ENCODE measurements around the gene TMTC1. TPM values are rescaled to one million over a fixed set of nuclear protein-coding genes. Genes with fewer than 3 reads are reported as not detected.

Gene TMTC1
- total RNA-seq, 1 experiment from 2014 or later: 109 TPM

- intact Hi-C loops (cut with micrococcal nuclease): no loop called here
These were observed 75.9 kb downstream of the TMTC1 start for GRCh38 chr12:29707846-29708245.

GRCh38 chr12:29706311-29706710 lies 77.4 kb downstream of the TMTC1 start:
- Mint-ChIP-seq H3K9me3 (ENCODE audit: unreplicated experiment) (no peaks in the 10 kb centered on the region), H3K4me3 (ENCODE audit: unreplicated experiment) (no peak overlapping the region), H3K27ac (ENCODE audit: low read depth, unreplicated experiment) (no peak overlapping the region), H3K4me1 (ENCODE audit: insufficient read depth, unreplicated experiment) (peaks cover 48% of the 10 kb centered on the region), H3K36me3 (ENCODE audit: insufficient read depth, unreplicated experiment) (peaks cover 88% of the 10 kb centered on the region), H3K27me3 (ENCODE audit: insufficient read depth, unreplicated experiment) (no peaks in the 10 kb centered on the region)
- ChIA-PET POLR2A (interaction anchor here (0.7 to 1.2 kb wide), 3 partner anchors 13 to 1724 kb away, joined by 3 read pairs; no protein-coding TSS in a partner anchor), CTCF (interaction anchor here (0.8 kb wide), 1 partner anchor 14 kb away, joined by 4 read pairs; no protein-coding TSS in a partner anchor)
- TF ChIP-seq CTCF (IDR thresholded peaks at IDR 0.05; ENCODE audit: unreplicated experiment): no peak
- no peak for DNase-seq (ENCODE audit: unreplicated experiment)
- intact Hi-C loops (cut with micrococcal nuclease): no loop called here
- no TSS peak for BruUV-seq (replicated peaks)

More at GRCh38 chr12:29707846-29708245, 75.9 kb downstream of the TMTC1 start:
- Mint-ChIP-seq H3K27me3 (ENCODE audit: insufficient read depth, unreplicated experiment) (no peaks in the 10 kb centered on the region), H3K9me3 (ENCODE audit: unreplicated experiment) (no peaks in the 10 kb centered on the region), H3K27ac (ENCODE audit: low read depth, unreplicated experiment) (peak overlapping the region; percentile 73), H3K36me3 (ENCODE audit: insufficient read depth, unreplicated experiment) (peaks cover 85% of the 10 kb centered on the region), H3K4me1 (ENCODE audit: insufficient read depth, unreplicated experiment) (peaks cover 60% of the 10 kb centered on the region), H3K4me3 (ENCODE audit: unreplicated experiment) (no peak overlapping the region)
- no TSS peak for BruUV-seq (replicated peaks)
- TF ChIP-seq CTCF (IDR thresholded peaks at IDR 0.05; ENCODE audit: unreplicated experiment): no peak
- ChIA-PET CTCF (no interaction called here), POLR2A (interaction anchor here (0.7 kb wide), 1 partner anchor 1053 kb away, joined by 4 read pairs; no protein-coding TSS in a partner anchor)
- DNase-seq (ENCODE audit: unreplicated experiment): peak; percentile 79

- POLR2A ChIA-PET: interaction anchor here (0.5 to 1.4 kb wide), 3 partner anchors 21 to 245 kb away, joined by 3 to 4 read pairs (median 4); no protein-coding TSS in a partner anchor
- Mint-ChIP-seq H3K27me3 (ENCODE audit: insufficient read depth, unreplicated experiment) (no peaks in the 10 kb centered on the region), H3K9me3 (ENCODE audit: unreplicated experiment) (no peaks in the 10 kb centered on the region), H3K4me1 (ENCODE audit: insufficient read depth, unreplicated experiment) (peaks cover 31% of the 10 kb centered on the region), H3K36me3 (ENCODE audit: insufficient read depth, unreplicated experiment) (peaks cover 96% of the 10 kb centered on the region), H3K27ac (ENCODE audit: low read depth, unreplicated experiment) (peak overlapping the region; percentile 37), H3K4me3 (ENCODE audit: unreplicated experiment) (no peak overlapping the region)
- DNase-seq (ENCODE audit: unreplicated experiment): no peak
- no TSS peak for BruUV-seq (replicated peaks)
- CTCF ChIA-PET: interaction anchor here (0.7 kb wide), 1 partner anchor 1848 kb away, joined by 4 read pairs; no protein-coding TSS in a partner anchor
- no peak for TF ChIP-seq CTCF (IDR thresholded peaks at IDR 0.05; ENCODE audit: unreplicated experiment)
- intact Hi-C loops (cut with micrococcal nuclease): no loop called here
These were observed 80.2 kb downstream of the TMTC1 start for GRCh38 chr12:29703528-29703927.

- Mint-ChIP-seq H3K27ac (ENCODE audit: low read depth, unreplicated experiment) (peak overlapping the region; percentile 37), H3K4me1 (ENCODE audit: insufficient read depth, unreplicated experiment) (peaks cover 31% of the 10 kb centered on the region), H3K36me3 (ENCODE audit: insufficient read depth, unreplicated experiment) (peaks cover 97% of the 10 kb centered on the region), H3K27me3 (ENCODE audit: insufficient read depth, unreplicated experiment) (no peaks in the 10 kb centered on the region), H3K4me3 (ENCODE audit: unreplicated experiment) (no peak overlapping the region), H3K9me3 (ENCODE audit: unreplicated experiment) (no peaks in the 10 kb centered on the region)
- intact Hi-C loops (cut with micrococcal nuclease): no loop called here
- no TSS peak for BruUV-seq (replicated peaks)
- no peak for TF ChIP-seq CTCF (IDR thresholded peaks at IDR 0.05; ENCODE audit: unreplicated experiment)
- POLR2A ChIA-PET: interaction anchor here (0.6 to 1.4 kb wide), 3 partner anchors 10 to 39 kb away, joined by 3 read pairs; no protein-coding TSS in a partner anchor
- CTCF ChIA-PET: interaction anchor here (0.7 kb wide), 1 partner anchor 1848 kb away, joined by 4 read pairs; no protein-coding TSS in a partner anchor
- DNase-seq (ENCODE audit: unreplicated experiment): no peak
These were observed 80.8 kb downstream of the TMTC1 start for GRCh38 chr12:29702972-29703371.

All from MCF 10A (cell line).